SK-N-DZ (cell line): ENCODE data around the gene ASAP3.

Experiments
- DNase-seq: peaks from one replicate; pipeline ENCODE4 v3.0.0-alpha.2; 2015; ENCODE audit warnings: low spot score

Gene ASAP3

DNA sequence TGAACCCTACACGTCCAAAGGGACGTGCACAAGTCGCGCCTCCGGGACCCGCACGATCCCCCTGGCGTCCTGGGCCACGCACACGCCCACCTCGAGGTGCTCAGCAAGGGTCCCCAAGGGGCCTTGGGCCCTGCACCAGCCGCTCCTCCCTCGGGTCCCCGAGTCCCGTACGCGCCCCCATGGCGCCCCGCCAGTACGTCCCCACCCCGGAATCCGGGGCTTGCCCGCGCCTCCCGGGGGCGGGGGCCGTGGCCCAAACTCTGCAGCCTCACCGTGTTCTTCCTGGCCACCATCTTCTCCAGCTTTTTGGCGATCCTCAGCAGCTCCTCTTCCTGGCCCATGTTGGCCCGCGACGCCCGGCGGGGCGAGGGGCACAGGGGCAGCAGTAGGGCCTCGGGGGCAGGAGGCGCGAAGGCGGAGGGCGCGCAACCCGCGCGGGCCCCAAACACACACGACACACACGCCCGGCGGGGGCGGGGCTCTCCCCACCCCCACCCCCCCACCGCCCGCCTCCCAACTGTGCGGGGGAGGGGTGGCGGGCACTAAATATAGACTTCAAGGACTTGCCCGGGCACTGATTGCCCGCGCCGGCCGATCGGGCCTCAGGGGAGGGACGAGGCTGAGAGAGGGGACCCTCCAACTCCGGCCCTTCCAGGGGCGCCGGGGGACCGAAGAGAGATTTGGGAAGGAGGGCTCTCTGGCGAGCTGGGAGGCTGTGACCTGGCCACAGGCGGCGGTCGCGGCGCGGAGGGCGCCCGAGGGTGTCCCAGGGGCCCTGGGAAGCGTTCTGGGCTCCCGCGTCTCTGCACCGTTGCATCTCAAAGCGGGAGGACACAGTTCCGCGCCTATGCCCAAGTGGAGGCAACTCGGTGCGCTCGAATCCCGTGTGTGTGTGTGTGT, 59.4 kb downstream of the ASAP3 start, which contains the start of gene TCEA3:
Gene TCEA3 (minus strand): TSS at position 456 of the 900 bp plus-strand sequence. CDS start 115 bp downstream, at position 341.
- DNase-seq, result no peak

DNA sequence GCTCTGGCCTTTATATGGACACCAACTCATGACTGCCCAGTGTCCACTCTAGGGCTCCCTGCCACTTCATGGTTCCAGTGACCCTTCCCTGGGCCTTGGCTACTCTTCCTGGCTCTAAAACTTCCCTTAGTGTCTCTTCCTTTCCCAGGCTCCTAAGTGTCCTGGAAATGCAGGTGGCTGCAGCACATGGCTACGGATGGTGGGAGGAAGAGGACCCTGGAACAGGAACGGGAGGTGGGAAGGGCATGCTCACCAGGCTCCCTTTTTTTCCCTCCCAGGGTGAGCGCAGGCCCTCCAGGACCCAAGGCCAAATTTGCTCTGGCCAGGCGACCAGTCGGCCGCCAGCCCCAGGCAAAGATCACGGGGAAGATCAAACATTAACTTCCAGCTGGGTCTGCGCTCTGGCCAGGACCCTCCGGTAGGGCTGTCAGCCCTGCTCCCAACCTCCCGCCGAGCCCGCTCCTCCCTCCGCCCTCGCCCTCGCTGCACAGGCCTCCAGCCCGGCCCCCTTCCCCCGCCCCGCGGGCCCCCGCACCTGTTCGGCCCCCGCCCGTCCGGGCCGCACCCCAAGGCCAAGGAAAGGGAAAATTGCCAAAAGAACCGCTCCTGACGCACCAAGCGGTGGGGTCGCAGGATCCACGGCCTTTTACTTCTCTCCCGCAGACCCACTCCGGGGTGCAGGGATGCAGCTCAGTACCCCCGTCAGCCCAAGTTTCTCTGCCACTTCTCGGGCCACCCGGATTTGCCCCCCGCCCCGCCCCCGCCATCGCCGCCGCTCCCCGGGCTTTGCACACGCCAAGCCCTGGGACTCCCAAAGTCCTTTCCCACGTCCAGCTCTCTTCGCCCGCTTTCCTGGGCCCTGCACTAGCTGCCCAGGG, 60.3 kb downstream of the ASAP3 start:
- DNase-seq, result no peak

DNA sequence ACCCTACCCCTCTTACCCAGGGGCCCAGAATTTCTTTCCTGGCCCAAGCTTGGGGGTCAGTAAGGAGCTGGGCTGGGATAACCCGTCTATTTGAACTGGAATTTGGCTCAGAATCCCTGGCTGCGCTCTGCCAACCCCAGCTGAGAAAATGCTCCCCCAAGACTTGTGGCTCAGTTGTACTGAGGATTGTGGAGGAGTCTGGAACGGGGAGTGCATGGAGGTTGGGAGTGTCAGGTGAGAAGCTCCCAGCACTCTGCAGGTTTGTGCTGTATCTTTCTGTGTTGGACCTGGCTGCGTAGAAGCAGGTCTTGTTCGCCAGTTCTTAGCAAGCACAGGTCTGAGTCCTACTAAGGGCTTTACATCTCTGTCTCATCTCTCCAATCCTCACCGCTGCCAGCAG, 61.0 kb downstream of the ASAP3 start:
- no peak for DNase-seq

DNA sequence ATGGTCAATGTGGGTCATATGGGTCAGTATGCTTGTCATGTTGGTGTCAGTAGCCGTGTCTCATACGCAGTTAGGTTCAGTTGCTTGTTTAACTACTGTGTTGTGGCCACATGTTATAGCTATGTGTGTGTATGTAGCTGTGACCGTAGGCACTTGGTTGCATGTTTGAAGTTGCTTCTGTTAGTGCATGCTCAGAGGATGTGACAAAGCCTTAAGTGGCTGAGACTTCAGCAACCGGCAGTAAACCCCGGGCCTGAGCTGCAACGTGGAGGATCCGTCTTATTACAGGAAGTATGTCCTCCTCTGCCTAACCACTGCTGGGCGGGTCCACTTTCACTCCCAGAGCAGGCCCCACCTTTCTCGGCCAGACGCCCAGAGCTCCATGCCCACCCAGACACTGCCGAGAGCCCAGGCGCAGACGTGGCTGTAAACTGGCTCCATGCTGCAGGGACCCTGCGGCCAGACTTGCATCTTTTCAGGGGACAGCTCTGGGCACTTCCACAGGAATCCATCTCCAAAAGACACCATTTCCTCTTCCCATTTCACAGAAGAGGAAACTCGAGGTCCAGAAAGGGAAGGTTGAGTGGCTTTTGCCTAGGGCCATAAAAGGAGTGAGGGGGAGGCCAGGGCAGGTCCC, 61.6 kb downstream of the ASAP3 start:
- peak; percentile 54 for DNase-seq

DNA sequence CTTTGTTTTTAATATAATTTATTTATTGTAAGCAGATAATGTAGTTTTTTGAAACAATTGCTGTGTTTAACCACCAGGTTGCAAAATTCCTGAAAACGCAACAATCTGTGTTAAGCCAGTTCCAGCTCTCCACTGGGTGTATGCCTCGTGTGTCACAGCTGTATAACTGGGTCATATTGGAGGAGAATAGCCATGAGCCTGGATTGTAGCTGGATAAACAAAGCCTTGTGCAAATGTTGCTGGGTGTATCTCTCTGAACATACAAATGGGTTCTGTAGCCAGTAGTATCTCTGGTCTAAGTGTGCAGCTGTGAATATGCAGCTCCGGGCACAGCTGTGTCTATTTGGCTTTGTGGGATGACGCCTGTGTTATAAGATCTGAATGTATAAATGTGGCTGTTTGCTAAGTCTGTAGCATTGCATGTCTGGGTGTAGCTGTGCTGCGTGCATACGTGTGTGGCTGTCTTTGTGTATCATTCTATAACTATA, 62.2 kb downstream of the ASAP3 start:
- DNase-seq, result no peak

DNA sequence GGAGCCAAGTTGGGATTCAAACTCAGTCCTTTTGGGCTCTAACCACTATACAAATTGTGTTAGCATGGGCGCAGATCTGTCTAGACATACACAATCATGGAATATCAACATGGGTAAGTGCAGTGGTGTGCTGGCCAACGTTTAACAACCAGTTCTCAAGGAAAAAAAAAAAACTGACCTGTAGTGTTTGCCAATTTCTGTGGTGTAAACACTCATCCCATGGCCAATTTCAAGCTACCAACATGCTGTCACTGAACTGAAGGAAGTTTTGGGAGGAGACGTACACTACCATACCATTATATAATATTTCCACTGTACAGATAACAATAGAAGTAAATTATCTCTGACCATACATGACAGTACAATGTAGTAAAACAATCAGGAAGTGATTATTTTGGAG, 62.6 kb downstream of the ASAP3 start:
- DNase-seq, result no peak

DNA sequence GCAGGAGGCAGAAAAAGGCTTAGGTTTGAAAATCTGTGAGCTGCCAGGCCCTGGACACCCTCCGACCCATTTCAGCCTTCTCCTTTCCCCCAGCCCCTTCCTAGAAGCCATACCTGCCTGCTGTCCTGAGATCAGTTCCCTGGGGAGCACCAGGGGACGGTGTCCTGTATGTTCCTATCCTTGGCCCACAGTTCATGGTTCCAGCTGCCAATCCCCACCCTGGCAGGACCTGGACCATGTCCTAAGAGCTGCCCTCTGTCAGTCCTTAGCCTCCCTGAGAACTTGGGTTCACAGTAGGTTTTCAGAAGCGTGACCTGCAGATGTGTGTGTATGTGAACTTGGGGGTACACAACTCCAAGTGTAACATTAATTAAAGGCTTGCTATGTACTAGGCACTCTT, 63.2 kb downstream of the ASAP3 start:
- DNase-seq, result no peak

DNA sequence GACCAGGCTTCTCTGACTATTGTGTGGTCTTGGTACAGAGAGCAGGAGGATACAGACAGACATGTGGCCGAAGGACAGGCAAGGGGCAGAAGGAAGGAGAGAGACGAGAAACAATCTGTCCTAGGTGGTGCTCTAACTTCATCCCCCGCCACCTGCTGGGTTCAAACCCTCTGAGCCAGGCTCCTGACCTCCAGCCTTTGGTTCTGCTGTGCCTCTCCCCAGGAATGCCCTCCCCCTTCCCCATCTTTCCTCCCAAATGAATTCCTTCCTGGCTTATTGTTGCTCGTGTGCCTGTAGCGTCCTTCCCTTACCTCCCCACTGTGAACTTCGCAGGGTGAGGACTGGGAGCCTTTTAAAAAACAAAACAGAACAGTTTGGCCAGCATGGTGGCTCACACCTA, 64.8 kb downstream of the ASAP3 start:
- DNase-seq, result no peak

DNA sequence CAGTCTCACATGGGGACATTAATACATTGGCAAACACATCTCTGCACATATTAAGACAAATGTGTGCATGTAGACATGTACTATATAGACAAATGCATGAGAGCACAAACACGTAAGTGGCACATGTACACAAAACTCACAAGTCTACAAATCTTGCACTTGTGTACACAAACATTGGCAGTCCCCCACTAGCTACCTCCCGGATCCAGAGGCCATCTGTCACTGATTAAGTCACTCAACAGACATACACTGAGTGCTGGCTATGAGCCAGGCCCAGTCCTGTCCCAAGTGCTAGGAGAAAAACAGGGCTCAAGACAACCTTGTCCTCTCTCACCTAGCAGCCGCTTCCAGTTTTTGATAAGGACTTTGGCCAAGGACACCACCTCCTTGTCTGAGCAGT, 66.4 kb downstream of the ASAP3 start:
- peak; percentile 71 for DNase-seq

DNA sequence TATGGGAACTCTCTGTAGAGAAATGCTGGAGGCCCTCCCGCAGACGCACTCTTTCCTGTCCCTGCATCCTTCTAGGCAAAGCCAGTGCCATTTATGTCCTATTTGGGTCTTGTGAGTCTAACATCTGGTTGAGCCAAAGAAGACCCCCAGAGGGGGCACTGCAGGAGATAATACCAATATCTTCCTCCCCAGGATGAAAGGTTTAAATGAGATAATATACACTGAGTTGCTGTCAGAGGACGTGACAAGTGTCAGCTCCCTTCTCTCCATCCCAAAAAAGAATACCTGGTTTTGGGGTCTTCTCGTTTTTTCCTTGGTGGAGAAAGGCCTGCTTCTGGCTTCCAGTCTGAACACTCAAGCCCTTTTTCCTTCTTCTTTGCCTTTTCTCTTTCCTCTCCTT, 67.0 kb downstream of the ASAP3 start:
- no peak for DNase-seq

DNA sequence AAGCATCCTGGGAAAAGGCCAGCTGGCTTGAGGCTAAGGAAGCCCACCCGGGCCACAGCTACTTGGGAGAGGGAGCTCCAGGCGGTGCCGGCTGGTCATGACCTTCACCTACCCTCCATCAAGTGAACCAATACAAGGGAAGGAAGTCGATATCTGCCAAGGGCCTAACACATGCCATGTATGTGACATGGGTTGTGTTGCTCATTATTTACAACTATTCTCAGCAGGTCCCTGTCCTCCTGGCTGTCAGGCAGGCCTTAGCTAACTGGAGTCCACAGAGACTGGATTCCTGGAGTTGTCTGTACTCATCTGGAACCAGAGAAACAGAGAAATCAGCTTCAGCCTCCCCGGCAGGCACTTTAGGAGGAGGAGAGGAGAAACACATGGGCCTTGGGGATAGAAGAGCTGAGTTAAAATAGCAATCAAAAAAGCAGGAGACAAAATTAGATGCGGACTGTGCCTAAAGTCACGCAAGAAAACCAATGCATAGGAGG, 75.1 kb downstream of the ASAP3 start:
- no peak for DNase-seq

DNA sequence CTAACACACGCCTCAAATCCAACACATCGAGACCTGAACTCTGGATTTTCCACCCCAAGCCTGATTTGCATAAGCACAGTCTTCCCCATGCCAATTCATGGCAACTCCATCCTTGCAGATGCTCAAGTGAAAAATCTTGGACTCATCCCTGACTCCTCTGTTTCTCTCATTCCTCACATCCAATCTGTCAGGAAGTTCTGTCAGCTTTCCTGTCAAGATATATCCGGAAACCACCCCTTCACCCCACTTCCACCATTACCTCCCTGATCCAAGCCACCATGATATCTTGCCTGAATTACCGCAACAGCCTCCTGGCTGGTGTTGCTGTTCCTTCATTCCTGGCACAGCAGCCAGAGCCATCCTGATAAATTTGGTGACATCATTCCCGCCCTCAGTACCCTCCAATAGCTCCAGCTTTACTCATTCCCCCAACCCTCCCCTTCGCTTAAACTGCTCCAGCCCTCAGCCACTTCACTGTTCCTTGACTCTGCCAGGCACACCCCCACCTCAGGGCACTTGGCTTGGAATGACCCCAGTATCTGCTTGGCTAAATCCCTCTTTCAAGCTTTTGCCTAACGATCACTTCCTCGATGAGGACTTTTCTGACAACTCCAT, 76.9 kb downstream of the ASAP3 start:
- no peak for DNase-seq

DNA sequence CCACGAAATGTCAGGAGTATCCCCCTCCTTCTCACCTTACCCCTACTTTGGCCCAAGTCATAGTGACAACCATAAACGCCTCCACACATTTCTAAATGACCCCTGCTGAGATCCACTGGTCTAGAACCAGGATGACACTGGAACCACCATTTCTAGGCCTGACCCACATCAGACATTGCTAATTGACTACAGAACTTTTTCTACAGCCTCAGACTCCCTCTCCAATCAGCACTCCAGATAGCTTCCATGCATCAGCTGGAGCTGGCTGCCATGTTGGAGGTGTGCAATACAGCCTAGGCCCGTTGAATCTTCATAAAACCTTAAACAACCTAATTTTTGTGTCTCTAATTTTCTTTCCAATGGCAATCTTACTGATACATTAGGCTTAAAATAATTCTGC, 78.0 kb downstream of the ASAP3 start:
- DNase-seq, result no peak

DNA sequence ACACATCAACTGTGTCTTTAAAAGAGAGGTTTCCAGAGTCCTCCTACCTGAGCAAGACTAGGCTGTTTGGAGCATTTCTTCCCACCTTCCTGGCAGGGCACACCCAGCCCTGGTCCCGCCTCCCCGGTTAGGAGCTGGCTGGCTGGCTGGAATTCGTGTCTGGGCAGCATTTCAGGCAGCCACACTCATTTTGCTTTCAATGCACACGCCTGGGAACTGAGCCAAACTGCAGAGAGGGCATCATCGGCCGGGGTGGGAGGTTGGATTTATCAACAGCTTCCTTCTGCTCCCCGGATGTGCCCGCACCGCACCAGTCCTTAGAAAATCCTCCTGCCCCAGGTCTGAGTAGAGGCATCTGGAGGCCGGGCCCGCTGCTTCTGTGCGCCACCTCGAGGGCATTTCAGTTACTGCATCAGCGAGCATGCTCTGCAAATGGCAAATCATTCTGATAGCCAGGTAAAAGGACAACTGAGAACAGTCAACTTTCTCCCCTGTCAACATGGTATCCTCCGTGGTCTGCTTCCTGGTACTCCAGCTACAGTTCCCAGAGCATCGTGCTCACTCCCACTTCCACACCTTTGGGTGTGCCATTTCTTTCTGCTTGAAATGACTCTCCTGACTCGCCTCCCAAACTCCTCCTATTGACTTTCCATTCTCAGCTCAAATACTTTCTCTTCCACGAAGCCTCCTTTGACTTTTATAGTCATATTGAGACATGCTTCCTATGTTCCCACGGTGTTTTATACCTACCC, 80.1 kb downstream of the ASAP3 start:
- DNase-seq, result peak; percentile 68

DNA sequence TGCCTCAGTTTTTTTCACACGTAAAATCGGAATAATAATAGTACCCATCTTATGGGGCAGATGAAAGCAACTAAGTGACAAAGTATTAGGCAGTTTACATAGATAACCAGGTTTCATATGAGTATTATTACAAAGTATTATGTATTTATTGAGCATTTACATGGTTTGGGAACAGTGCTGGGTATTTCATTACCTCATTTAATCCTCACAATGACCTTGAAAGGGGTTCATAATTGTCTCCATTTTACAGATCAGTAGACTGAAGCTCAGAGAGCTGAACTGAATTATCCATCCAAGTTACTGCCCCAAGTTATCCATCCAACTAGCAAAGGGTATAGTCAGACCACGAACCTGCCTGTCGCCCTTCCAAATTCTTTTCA, 80.6 kb downstream of the ASAP3 start:
- DNase-seq, result no peak

DNA sequence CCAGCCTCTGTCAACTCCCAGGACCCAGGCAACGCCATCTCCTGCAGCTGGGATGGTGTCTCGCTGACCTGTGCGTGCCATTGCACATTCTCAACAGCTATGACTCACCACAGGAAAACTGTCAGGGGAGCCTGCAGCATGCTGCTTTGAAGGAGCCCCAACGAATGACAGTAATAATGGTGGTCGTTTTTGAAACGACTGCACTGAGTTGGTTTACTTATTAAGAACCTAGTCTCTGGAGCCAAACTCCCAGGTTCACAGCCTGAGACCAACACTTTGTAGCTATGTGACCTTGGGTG, 81.0 kb downstream of the ASAP3 start:
- DNase-seq, result no peak

DNA sequence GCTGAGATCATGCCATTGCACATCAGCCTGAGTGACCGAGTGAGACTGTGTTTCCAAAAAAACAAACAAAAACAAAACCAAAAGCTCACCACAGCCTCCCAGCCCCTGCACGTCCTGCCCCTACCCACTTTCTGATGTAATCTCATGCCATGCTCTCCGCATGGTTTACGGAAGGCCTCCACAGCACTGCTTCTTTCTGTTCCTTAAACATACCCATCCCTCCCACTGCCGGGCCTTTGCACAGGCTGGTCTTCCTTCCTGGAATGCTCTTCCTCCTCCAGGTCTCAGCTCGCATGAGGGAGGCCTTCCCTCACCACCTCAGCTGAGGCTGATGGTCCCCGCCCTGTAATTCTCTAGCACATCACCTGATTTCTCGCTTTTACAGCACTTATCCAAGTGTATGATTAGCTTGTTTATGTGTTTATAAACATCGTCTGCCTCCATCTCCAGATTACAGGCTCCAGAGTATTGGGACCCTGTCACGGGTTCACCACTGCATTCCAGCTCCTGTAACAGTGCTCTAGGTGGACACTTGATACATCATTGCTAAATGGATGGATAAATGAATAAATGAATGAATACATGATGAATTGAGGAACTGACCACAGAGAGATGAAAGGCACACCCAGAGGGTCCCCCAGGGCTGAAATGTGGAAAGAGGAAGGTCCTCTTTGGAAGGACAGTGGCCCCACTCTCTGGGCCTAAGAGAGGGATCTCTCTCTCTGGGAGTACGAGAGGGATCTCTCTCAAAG, 81.5 kb downstream of the ASAP3 start:
- DNase-seq, result no peak

DNA sequence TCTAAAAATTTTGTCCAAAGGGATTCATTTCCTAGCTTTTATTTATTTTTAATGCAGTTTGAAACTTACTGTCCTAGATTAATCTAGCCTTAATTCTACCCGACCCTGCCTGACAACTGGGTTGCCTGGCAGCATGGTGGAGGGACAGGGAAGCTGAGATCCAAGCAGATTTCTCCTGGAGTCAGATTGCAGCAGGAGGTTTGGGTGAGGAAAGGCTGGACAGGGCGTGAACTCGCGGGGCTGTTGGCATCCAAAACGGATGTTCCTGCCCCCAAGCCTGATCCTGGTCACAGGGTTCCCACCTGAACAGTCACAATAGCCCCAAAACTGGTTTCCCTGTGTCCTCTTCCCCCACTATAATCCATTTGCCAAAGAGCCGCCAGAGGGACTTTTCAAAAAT, 82.7 kb downstream of the ASAP3 start:
- no peak for DNase-seq

DNA sequence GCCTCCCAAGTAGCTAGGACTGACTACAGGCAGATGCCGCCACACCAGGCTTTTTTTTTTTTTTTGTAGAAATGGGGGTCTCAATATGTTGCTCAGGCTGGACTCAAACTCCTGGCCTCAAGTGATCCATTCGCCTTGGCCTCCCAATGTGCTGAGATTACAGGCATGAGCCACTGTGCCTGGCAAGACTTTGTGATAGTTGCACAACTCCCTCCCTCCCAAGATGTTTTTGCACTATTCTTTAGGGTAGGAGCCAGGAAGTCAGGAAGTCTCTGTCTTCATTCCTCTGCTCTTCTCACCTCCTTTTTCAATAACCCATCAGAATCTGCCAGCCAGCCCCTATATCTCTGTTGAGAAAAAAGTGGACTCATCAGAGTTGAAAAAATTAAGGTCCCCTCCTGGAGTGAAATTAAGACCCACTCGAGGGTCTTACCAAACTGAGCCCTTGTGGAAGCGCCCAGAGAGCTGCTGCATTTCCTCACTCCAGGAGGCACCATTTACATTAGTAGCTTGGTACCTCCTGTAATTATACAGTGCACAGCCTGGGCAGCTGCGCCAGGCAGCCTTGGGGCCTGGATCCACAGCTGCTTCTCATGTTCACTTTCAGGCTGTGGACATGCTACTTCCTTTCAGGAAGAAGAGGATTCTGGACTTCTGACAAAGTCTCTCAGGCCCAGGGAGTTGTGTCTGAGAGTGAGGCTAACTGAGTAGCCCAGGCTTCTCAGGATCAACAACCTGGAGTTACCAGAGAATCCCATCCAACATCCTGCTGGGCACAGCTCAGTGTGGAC, 83.5 kb downstream of the ASAP3 start:
- no peak for DNase-seq
